Progenitor cell of endocrine pancreas (in vitro differentiated cells): Measurements from ENCODE around the gene MTG1. TPM values are rescaled to one million over a fixed set of nuclear protein-coding genes. Genes with fewer than 3 reads are reported as not detected.

Experiments used
- DNase-seq: peaks from one replicate; pipeline ENCODE4 v3.0.0; 2021; ENCODE audit warnings: low spot score; ENCODE audit not compliant: unreplicated experiment
- H3K27ac Mint-ChIP-seq: 2 replicates; pipeline ENCODE4 v1.8.0; 2021; ENCODE audit warnings: mild to moderate bottlenecking, moderate library complexity, mixed read lengths
- H3K27me3 Mint-ChIP-seq: 2 replicates; pipeline ENCODE4 v1.8.0; 2021; ENCODE audit warnings: mixed read lengths
- H3K36me3 Mint-ChIP-seq: 2 replicates; pipeline ENCODE4 v1.8.0; 2022; ENCODE audit warnings: mixed read lengths; ENCODE audit not compliant: insufficient read depth
- H3K4me1 Mint-ChIP-seq: 2 replicates; pipeline ENCODE4 v1.8.0; 2021; ENCODE audit warnings: low read depth, mixed read lengths
- H3K4me3 Mint-ChIP-seq: 2 replicates; pipeline ENCODE4 v1.8.0; 2021; ENCODE audit warnings: low read depth, mild to moderate bottlenecking, moderate library complexity, mixed read lengths
- H3K9me3 Mint-ChIP-seq: 2 replicates; pipeline ENCODE4 v1.8.0; 2021; ENCODE audit warnings: low read depth, mixed read lengths
- total RNA-seq: library from RNA; stranded (reverse); gene quantifications from 2 replicates; pipeline ENCODE4 v1.2.1, GENCODE V29; 2021
- TF ChIP-seq, protein P1 (sequence below): fragments of 200-600 bp; sonication (generic); IDR thresholded peaks from one replicate; pipeline ENCODE4 v1.5.0; 2021; ENCODE audit warnings: antibody characterized with exemption, mild to moderate bottlenecking; ENCODE audit not compliant: unreplicated experiment

Gene MTG1
- total RNA-seq, 1 donor from 2014 or later: 137 TPM

- peak within 1 kb of the TSS; percentile 65 for H3K4me3 Mint-ChIP-seq
- H3K4me1 Mint-ChIP-seq: peaks cover 6% of the 10 kb centered on the region
- TF ChIP-seq, protein P1, sequence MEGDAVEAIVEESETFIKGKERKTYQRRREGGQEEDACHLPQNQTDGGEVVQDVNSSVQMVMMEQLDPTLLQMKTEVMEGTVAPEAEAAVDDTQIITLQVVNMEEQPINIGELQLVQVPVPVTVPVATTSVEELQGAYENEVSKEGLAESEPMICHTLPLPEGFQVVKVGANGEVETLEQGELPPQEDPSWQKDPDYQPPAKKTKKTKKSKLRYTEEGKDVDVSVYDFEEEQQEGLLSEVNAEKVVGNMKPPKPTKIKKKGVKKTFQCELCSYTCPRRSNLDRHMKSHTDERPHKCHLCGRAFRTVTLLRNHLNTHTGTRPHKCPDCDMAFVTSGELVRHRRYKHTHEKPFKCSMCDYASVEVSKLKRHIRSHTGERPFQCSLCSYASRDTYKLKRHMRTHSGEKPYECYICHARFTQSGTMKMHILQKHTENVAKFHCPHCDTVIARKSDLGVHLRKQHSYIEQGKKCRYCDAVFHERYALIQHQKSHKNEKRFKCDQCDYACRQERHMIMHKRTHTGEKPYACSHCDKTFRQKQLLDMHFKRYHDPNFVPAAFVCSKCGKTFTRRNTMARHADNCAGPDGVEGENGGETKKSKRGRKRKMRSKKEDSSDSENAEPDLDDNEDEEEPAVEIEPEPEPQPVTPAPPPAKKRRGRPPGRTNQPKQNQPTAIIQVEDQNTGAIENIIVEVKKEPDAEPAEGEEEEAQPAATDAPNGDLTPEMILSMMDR: peak; percentile 13
- no peaks in the 10 kb centered on the region for H3K27me3 Mint-ChIP-seq
- no peaks in the 10 kb centered on the region for H3K9me3 Mint-ChIP-seq
- H3K36me3 Mint-ChIP-seq: peaks cover 2% of the 10 kb centered on the region
- no peak within 1 kb of the TSS for H3K27ac Mint-ChIP-seq
- DNase-seq: no peak
Measured at GRCh38 chr10:133357285-133358161, 36.4 kb upstream of the MTG1 start, which contains the start of gene FUOM. TSS of gene FUOM (minus strand) at chr10:133358019. CDS start at chr10:133358007, 12 bp downstream.

- Mint-ChIP-seq H3K36me3 (peaks cover 2% of the 10 kb centered on the region), H3K27me3 (no peaks in the 10 kb centered on the region)
Measured at GRCh38 chr10:133358162-133358924, 35.6 kb upstream of the MTG1 start.

GRCh38 chr10:133358925-133359310, 35.0 kb upstream of the MTG1 start:
- Mint-ChIP-seq H3K27me3 (no peaks in the 10 kb centered on the region), H3K36me3 (peaks cover 2% of the 10 kb centered on the region), H3K4me1 (peaks cover 6% of the 10 kb centered on the region), H3K27ac (peak overlapping the region; percentile 29), H3K4me3 (peak overlapping the region; percentile 37), H3K9me3 (no peaks in the 10 kb centered on the region)
- no peak for DNase-seq
- TF ChIP-seq, protein P1: no peak

More at GRCh38 chr10:133358162-133358924, 35.6 kb upstream of the MTG1 start:
- Mint-ChIP-seq H3K9me3 (no peaks in the 10 kb centered on the region), H3K4me3 (peak overlapping the region; percentile 37), H3K27ac (no peak overlapping the region), H3K4me1 (peaks cover 6% of the 10 kb centered on the region)
- no peak for DNase-seq
- TF ChIP-seq, protein P1: no peak

DNA sequence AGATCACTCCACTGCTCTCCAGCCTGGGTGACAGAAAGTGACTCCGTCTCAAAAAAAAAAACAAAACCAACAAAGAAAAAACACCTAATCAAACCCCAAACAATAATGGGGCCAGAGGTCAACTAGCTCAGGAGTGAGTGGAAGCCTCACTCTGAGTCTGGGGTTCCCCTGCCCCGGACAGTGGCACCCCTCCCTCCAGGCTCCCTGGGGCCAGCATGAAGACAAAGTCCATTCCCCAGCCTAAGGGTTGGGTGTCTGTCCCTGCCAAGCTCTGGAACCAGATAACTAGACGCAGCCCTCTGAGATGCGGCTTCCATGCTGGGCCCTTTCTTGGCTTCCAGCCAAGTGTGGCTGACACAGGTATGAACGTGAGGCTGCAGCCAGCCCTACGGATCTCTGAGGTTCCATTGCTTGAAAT, 34.4 kb upstream of the MTG1 start:
- peaks cover 5% of the 10 kb centered on the region for H3K36me3 Mint-ChIP-seq
- H3K9me3 Mint-ChIP-seq: no peaks in the 10 kb centered on the region
- TF ChIP-seq, protein P1: no peak
- no peak overlapping the region for H3K4me3 Mint-ChIP-seq
- H3K4me1 Mint-ChIP-seq: peaks cover 6% of the 10 kb centered on the region
- no peak overlapping the region for H3K27ac Mint-ChIP-seq
- no peak for DNase-seq
- no peaks in the 10 kb centered on the region for H3K27me3 Mint-ChIP-seq

DNA sequence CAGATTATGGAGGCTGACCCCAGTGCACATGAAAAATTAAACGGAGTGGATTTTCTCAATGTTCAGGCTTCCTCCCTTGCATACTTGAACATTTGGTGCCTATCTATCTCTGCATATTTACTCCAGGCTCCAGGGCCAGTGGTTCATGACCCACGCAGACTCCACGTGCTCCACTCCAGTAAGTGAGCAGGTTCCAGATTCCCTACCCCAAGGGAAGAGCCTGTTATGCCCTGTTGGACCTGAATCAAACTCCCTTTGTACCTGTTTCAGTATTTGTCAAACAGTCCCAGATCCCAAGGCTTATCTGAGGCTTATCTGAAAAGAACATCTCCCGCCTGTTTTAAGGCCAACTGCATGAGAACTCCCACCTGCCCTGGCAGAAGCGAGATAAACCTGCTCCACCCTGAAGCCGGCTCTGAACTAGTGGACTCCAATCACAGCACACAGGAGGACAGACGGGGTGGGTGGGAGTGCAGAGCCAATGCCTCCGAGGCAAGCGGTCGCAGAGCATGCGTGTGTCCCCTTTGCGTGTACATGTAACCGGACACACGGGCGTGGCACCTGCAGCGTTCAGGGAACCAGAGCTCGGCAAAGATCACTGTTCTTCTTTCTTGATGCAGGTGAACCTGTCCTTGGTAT, 33.9 kb upstream of the MTG1 start:
- H3K36me3 Mint-ChIP-seq: peaks cover 8% of the 10 kb centered on the region
- H3K27me3 Mint-ChIP-seq: no peaks in the 10 kb centered on the region
- no peaks in the 10 kb centered on the region for H3K9me3 Mint-ChIP-seq
- TF ChIP-seq, protein P1: no peak
- no peak overlapping the region for H3K4me3 Mint-ChIP-seq
- no peak overlapping the region for H3K27ac Mint-ChIP-seq
- no peak for DNase-seq
- H3K4me1 Mint-ChIP-seq: peaks cover 6% of the 10 kb centered on the region
